DND-41 (cell line): ENCODE data around the gene TIMM44.
A peak's percentile ranks its signal among the peaks of the same experiment; 100 is the strongest.

Experiments used
- ATAC-seq: fragments of 200-7000 bp; cut with Tn5 transposase; 3 replicates; pipeline ENCODE4 v1.9.1; 2021; ENCODE audit warnings: low read depth; ENCODE audit not compliant: insufficient read depth
- DNase-seq: peaks from one replicate; pipeline ENCODE4 v3.0.0-alpha.2; 2020
- H2AFZ ChIP-seq: 2 replicates; pipeline ENCODE4 v1.6.0; 2012; ENCODE audit warnings: low read depth, low read length
- H3K27ac ChIP-seq: 2 replicates; pipeline ENCODE4 v1.5.1; 2012; ENCODE audit warnings: low read length, inconsistent platforms
- H3K27me3 ChIP-seq: fragments of 200-600 bp; sonication (generic); 2 replicates; pipeline ENCODE4 v1.6.0; 2012; ENCODE audit warnings: low read length, mild to moderate bottlenecking, inconsistent platforms; ENCODE audit not compliant: insufficient read depth, poor library complexity
- H3K36me3 ChIP-seq: 2 replicates; pipeline ENCODE4 v1.5.1; 2012; ENCODE audit warnings: low read length, inconsistent platforms; ENCODE audit not compliant: insufficient read depth
- H3K4me1 ChIP-seq: 2 replicates; pipeline ENCODE4 v1.5.1; 2012; ENCODE audit warnings: mild to moderate bottlenecking, low read length; ENCODE audit not compliant: insufficient read depth
- H3K4me2 ChIP-seq: 2 replicates; pipeline ENCODE4 v1.6.0; 2012; ENCODE audit warnings: mild to moderate bottlenecking, moderate library complexity, low read length, inconsistent platforms; ENCODE audit not compliant: insufficient read depth
- H3K4me3 ChIP-seq, 2 experiments: fragments of 200-600 bp in 1 of 2; shearing (Covaris generic) in 1 of 2; 2 replicates each; pipeline ENCODE4 v1.5.1; 2012 to 2016; ENCODE audit warnings: inconsistent platforms in 2 of 2, low read length in 2 of 2, mild to moderate bottlenecking in 2 of 2, low read depth in 1 of 2, moderate library complexity in 1 of 2
- H3K79me2 ChIP-seq: 2 replicates; pipeline ENCODE4 v1.6.0; 2012; ENCODE audit warnings: low read length, inconsistent platforms; ENCODE audit not compliant: insufficient read depth
- H3K9ac ChIP-seq: 2 replicates; pipeline ENCODE4 v1.6.0; 2012; ENCODE audit warnings: low read depth, mild to moderate bottlenecking, inconsistent platforms, low read length, moderate library complexity
- H3K9me3 ChIP-seq: 2 replicates; pipeline ENCODE4 v1.5.1; 2012; ENCODE audit warnings: low read length, moderate library complexity, mild to moderate bottlenecking, inconsistent platforms; ENCODE audit not compliant: insufficient read depth, severe bottlenecking
- H4K20me1 ChIP-seq: 2 replicates; pipeline ENCODE4 v1.6.0; 2012; ENCODE audit warnings: low read length; ENCODE audit not compliant: insufficient read depth
- CTCF ChIP-seq: IDR thresholded peaks from 2 replicates; pipeline ENCODE4 v1.5.1; 2012; ENCODE audit warnings: borderline replicate concordance, low read length, moderate library complexity, mild to moderate bottlenecking; ENCODE audit not compliant: poor library complexity, severe bottlenecking; ENCODE audit errors: extremely low read depth
- EZH2 ChIP-seq: IDR thresholded peaks from 3 replicates; pipeline ENCODE4 v1.6.1; 2012; ENCODE audit warnings: borderline replicate concordance, low read depth, mild to moderate bottlenecking, moderate library complexity, low read length, inconsistent platforms; ENCODE audit not compliant: severe bottlenecking

The TIMM44 gene

DNA sequence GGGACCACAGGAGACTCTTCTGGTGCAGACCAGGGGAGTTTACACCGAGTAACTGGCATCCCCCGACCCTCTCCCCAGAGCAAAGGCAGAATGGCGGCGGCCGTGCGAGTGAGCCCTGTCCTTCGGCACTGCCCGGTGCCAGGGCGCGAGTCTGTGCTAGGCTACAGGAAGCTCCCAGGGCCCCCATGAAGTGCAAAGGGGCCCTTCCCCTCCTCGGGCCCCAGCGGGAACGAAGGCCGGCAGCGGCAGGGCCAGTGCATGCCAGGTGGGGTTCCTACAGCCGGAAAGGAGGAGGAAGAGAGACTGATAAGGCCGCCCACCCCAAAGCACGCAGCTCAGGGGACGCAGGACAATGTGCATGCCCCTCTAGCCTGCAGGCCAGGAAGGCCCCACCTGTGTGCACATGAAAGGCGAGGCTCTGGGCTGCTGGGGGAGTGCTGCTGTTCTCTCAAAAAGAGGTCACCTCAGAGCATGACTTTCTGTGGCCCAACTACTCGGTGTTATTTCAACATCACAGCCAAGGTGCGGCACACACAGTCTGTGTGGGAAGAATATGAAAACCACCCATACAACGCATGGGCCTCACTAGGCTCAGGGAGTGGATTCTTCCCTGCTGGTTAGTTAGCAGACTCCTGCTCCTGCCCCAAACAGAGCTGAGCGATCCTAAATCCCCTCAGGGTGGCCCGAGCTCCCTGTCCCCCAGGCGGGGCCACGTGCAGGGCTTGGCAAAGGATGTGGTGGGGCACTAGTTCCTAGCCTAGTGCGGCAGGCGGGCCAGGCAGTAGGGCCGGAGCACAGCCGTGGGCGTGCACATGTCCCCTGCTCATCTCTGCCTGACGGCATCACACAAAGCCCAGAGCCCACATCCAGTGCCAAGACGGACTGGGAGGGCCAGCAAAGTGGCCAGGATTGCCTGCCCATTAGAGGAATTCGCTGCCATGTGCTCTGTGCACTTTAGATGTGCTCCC is 28.4 kb upstream of the TIMM44 start:
- Histone ChIP-seq H3K4me3 (no peak overlapping the region), H3K9ac (no peak overlapping the region), H3K9me3 (no peaks in the 10 kb centered on the region), H3K36me3 (peaks cover 89% of the 10 kb centered on the region), H3K79me2 (peaks cover 29% of the 10 kb centered on the region; the same call in 1 of the 2 replicates), H2AFZ (no peak overlapping the region), H3K27ac (no peak overlapping the region), H4K20me1 (peaks cover 62% of the 10 kb centered on the region), H3K4me2 (no peak overlapping the region), H3K27me3 (no peaks in the 10 kb centered on the region), H3K4me1 (no peaks in the 10 kb centered on the region)
- TF ChIP-seq EZH2 (no peak), CTCF (no peak)
- DNase-seq (no peak), ATAC-seq (no peak; the same call in 2 of the 3 replicates)

DNA sequence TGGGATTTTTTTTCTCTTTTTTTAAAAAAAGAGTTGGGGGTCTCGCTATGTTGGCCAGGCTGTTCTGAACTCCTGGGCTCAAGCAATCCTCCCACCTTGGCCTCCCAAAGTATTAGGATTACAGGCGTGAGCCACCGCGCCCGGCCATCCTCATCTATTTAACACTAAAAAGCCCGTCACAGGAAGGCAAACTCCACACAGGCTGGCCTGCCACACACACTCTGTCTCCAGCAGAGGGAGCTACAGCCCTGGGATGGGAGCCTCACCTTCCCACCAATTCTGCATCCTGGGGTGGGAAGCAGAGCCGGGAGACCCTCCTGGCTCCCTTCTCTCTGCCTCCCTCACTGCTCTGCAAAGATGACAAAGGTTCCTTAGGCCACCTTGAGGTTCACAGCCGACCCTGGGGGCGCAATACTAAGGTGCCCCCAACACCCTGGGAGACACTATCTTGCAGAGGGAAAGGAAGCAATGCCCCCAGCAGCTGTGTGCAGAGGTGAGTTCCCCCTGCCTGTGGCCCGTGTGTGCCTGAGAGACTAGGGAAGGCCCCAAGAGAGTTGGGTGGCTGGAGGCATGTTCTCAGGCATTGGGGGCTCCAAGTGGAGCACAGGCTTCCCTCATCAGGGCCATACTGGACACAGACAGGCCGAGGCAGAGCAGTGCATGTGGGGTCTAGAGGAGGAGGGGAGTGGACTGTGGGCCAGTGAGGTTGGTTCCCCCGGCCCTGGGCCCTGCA is 27.4 kb upstream of the TIMM44 start:
- Histone ChIP-seq H3K27ac (no peak overlapping the region), H3K4me3 (no peak overlapping the region), H3K36me3 (peaks cover 92% of the 10 kb centered on the region), H3K4me1 (no peaks in the 10 kb centered on the region), H3K4me2 (no peak overlapping the region), H3K27me3 (no peaks in the 10 kb centered on the region), H2AFZ (no peak overlapping the region), H4K20me1 (peaks cover 56% of the 10 kb centered on the region), H3K9ac (no peak overlapping the region), H3K9me3 (no peaks in the 10 kb centered on the region), H3K79me2 (peaks cover 24% of the 10 kb centered on the region; the same call in 1 of the 2 replicates)
- TF ChIP-seq EZH2 = no peak
- TF ChIP-seq CTCF = peak; percentile 79
- ATAC-seq (peak; percentile 71; the same call in 2 of the 3 replicates), DNase-seq (peak; percentile 45)

- DNase-seq (no peak), ATAC-seq (no peak)
- no peaks in the 10 kb centered on the region for H3K27me3 ChIP-seq
- H3K4me3 ChIP-seq = no peak overlapping the region
- no peak overlapping the region for H3K27ac ChIP-seq
- no peak overlapping the region for H3K9ac ChIP-seq
- TF ChIP-seq EZH2 (no peak), CTCF (no peak)
- H2AFZ ChIP-seq = no peak overlapping the region
- no peaks in the 10 kb centered on the region for H3K9me3 ChIP-seq
- H3K4me2 ChIP-seq = no peak overlapping the region
- no peaks in the 10 kb centered on the region for H3K4me1 ChIP-seq
- H4K20me1 ChIP-seq = peaks cover 49% of the 10 kb centered on the region
- peaks cover 14% of the 10 kb centered on the region; the same call in 1 of the 2 replicates for H3K79me2 ChIP-seq
- H3K36me3 ChIP-seq = peaks cover 92% of the 10 kb centered on the region
Observed at GRCh38 chr19:7969555-7969939, 26.1 kb upstream of the TIMM44 start.
